GM23338 (cell line): ENCODE measurements around the gene SMG6. TPM values are rescaled to one million over a fixed set of nuclear protein-coding genes. Genes with fewer than 3 reads are reported as not detected.

Experiments
- ATAC-seq: fragments of 200-7000 bp; cut with Tn5 transposase; 3 replicates; pipeline ENCODE4 v1.9.1; 2020
- DNase-seq: peaks from one replicate; pipeline ENCODE4 v3.0.0-alpha.2; 2015; ENCODE audit warnings: low spot score
- H2AFZ ChIP-seq: fragments of 200-600 bp; sonication (generic); 2 replicates; pipeline ENCODE4 v1.8.0; 2016; ENCODE audit warnings: antibody characterized with exemption, mild to moderate bottlenecking, moderate library complexity
- H3F3A ChIP-seq: fragments of 200-600 bp; sonication (generic); replicated peaks from 2 replicates; pipeline ENCODE4 v1.8.0; 2017; ENCODE audit warnings: antibody characterized with exemption, mixed run types, low read depth
- H3K27ac ChIP-seq: fragments of 200-600 bp; sonication (generic); 2 replicates; pipeline ENCODE4 v1.6.1; 2016; ENCODE audit warnings: low read depth
- H3K27me3 ChIP-seq: fragments of 200-600 bp; sonication (generic); 2 replicates; pipeline ENCODE4 v1.8.0; 2016; ENCODE audit warnings: mild to moderate bottlenecking, mixed run types, moderate library complexity; ENCODE audit not compliant: insufficient read depth
- H3K36me3 ChIP-seq: fragments of 200-600 bp; sonication (generic); 2 replicates; pipeline ENCODE4 v1.8.0; 2016; ENCODE audit warnings: mild to moderate bottlenecking; ENCODE audit not compliant: insufficient read depth
- H3K4me1 ChIP-seq: fragments of 200-600 bp; sonication (generic); 2 replicates; pipeline ENCODE4 v1.8.0; 2016; ENCODE audit warnings: mild to moderate bottlenecking, moderate library complexity; ENCODE audit not compliant: insufficient read depth
- H3K4me2 ChIP-seq: fragments of 200-600 bp; sonication (generic); 2 replicates; pipeline ENCODE4 v1.7.1; 2017; ENCODE audit warnings: mixed run types
- H3K4me3 ChIP-seq: fragments of 200-600 bp; sonication (generic); 2 replicates; pipeline ENCODE4 v1.6.1; 2016; ENCODE audit warnings: mixed run types
- H3K79me2 ChIP-seq: fragments of 200-600 bp; sonication (generic); replicated peaks from 2 replicates; pipeline ENCODE4 v1.8.0; 2017; ENCODE audit warnings: mild to moderate bottlenecking; ENCODE audit not compliant: insufficient read depth
- H3K9me2 ChIP-seq: fragments of 200-600 bp; sonication (generic); 2 replicates; pipeline ENCODE4 v1.8.0; 2017; ENCODE audit not compliant: insufficient read depth
- H4K20me1 ChIP-seq: fragments of 200-600 bp; sonication (generic); replicated peaks from 2 replicates; pipeline ENCODE4 v1.8.0; 2017; ENCODE audit warnings: mild to moderate bottlenecking; ENCODE audit not compliant: insufficient read depth
- H3K27ac Mint-ChIP-seq: 2 replicates; pipeline ENCODE4 v1.8.0; 2020; ENCODE audit warnings: inconsistent platforms, mild to moderate bottlenecking, moderate library complexity, mixed read lengths
- H3K27me3 Mint-ChIP-seq: 3 replicates; pipeline ENCODE4 v1.8.0; 2022; ENCODE audit warnings: low read depth, mild to moderate bottlenecking, moderate library complexity, mixed read lengths, inconsistent platforms; ENCODE audit not compliant: insufficient read depth, poor library complexity
- H3K36me3 Mint-ChIP-seq: 3 replicates; pipeline ENCODE4 v1.8.0; 2021; ENCODE audit warnings: low read depth, mild to moderate bottlenecking, inconsistent platforms, moderate library complexity, mixed read lengths
- H3K4me1 Mint-ChIP-seq: 3 replicates; pipeline ENCODE4 v1.8.0; 2020; ENCODE audit warnings: mild to moderate bottlenecking, inconsistent platforms, mixed read lengths
- H3K4me3 Mint-ChIP-seq: 3 replicates; pipeline ENCODE4 v1.8.0; 2021; ENCODE audit warnings: moderate library complexity, mild to moderate bottlenecking, inconsistent platforms, mixed read lengths
- H3K9me3 Mint-ChIP-seq: 3 replicates; pipeline ENCODE4 v1.8.0; 2020; ENCODE audit warnings: moderate library complexity, mild to moderate bottlenecking, inconsistent platforms, mixed read lengths
- CREB1 ChIP-seq: fragments of 250-450 bp; sonication (Bioruptor Pico); IDR thresholded peaks from 2 replicates; pipeline ENCODE4 v1.5.0; 2020; ENCODE audit warnings: low read depth, mild to moderate bottlenecking, moderate library complexity
- EZH2 ChIP-seq: fragments of 200-600 bp; sonication (generic); IDR thresholded peaks from one replicate; pipeline ENCODE4 v1.8.0; 2017; ENCODE audit warnings: antibody characterized with exemption, mild to moderate bottlenecking, low read depth; ENCODE audit not compliant: unreplicated experiment
- EZH2phosphoT487 ChIP-seq: fragments of 200-600 bp; sonication (generic); IDR thresholded peaks from one replicate; pipeline ENCODE4 v1.8.1; 2018; ENCODE audit warnings: antibody characterized with exemption; ENCODE audit not compliant: unreplicated experiment
- JUNB ChIP-seq: IDR thresholded peaks from one replicate; pipeline ENCODE4 v1.6.1; 2016; ENCODE audit warnings: antibody characterized with exemption; ENCODE audit not compliant: unreplicated experiment
- NANOG ChIP-seq: IDR thresholded peaks from 2 replicates; pipeline ENCODE4 v1.6.1; 2016; ENCODE audit warnings: antibody characterized with exemption, borderline replicate concordance
- POLR2AphosphoS5 ChIP-seq: IDR thresholded peaks from 2 replicates; pipeline ENCODE4 v1.6.1; 2016; ENCODE audit warnings: antibody characterized with exemption, low read depth
- STAT1 ChIP-seq: IDR thresholded peaks from one replicate; pipeline ENCODE4 v1.6.1; 2016; ENCODE audit warnings: antibody characterized with exemption; ENCODE audit not compliant: unreplicated experiment
- ZNF114 ChIP-seq: fragments of 250-450 bp; sonication (Bioruptor Pico); IDR thresholded peaks from 2 replicates; pipeline ENCODE4 v1.5.0; 2020; ENCODE audit warnings: mild to moderate bottlenecking, moderate library complexity
- ZNF331 ChIP-seq: fragments of 250-450 bp; sonication (Bioruptor Pico); IDR thresholded peaks from 2 replicates; pipeline ENCODE4 v1.5.0; 2020; ENCODE audit warnings: low read depth, mild to moderate bottlenecking, moderate library complexity
- polyA plus RNA-seq: library from polyadenylated mRNA; unstranded; fragments of >200 nt; fragmentation: Nextera tagmentation; extraction: Ambion mirVana; gene quantifications from 2 replicates; pipeline ENCODE4 v1.2.1, GENCODE V29; 2016
- total RNA-seq: library from RNA; depleted of rRNA; stranded (reverse); fragments of >200 nt; shearing (Covaris generic); gene quantifications from 2 replicates; pipeline ENCODE4 v1.2.3, GENCODE V29; 2014
- TF ChIP-seq, protein P1 (sequence below): IDR thresholded peaks from 2 replicates; pipeline ENCODE4 v1.6.1; 2016; ENCODE audit warnings: antibody characterized with exemption
- TF ChIP-seq, protein P2 (sequence below), 2 experiments: fragments of 200-600 bp in 1 of 2; sonication (generic) in 1 of 2; conservative IDR thresholded peaks; 2 replicates each; pipeline versions ENCODE4 v1.5.1 to v1.6.1; 2016 to 2017; ENCODE audit warnings: antibody characterized with exemption in 2 of 2, low read depth in 2 of 2, mild to moderate bottlenecking in 2 of 2, moderate library complexity in 1 of 2
- TF ChIP-seq, protein P3 (sequence below): IDR thresholded peaks from one replicate; pipeline ENCODE4 v1.6.1; 2018; ENCODE audit warnings: antibody characterized with exemption; ENCODE audit not compliant: unreplicated experiment
- TF ChIP-seq, protein P4 (sequence below): fragments of 250-450 bp; sonication (Bioruptor Pico); IDR thresholded peaks from 2 replicates; pipeline ENCODE4 v1.5.0; 2020; ENCODE audit warnings: mild to moderate bottlenecking, moderate library complexity

The SMG6 gene
- total and polyA plus RNA-seq, 2 experiments from 2014 or later: 10.4 to 43.1 TPM

GRCh38 chr17:2275722-2276121 lies 27.9 kb downstream of the SMG6 start:
- Histone ChIP-seq H3K4me1 (no peaks in the 10 kb centered on the region), H3K79me2 (no peaks in the 10 kb centered on the region), H3K4me3 (no peak overlapping the region), H3F3A (peaks cover 9% of the 10 kb centered on the region; the same call in 1 of the 2 replicates), H2AFZ (no peak overlapping the region), H4K20me1 (peaks cover 2% of the 10 kb centered on the region; the same call in 1 of the 2 replicates), H3K27me3 (no peaks in the 10 kb centered on the region), H3K36me3 (no peaks in the 10 kb centered on the region; the same call in 1 of the 2 replicates), H3K4me2 (no peak overlapping the region), H3K27ac (0 out of 2 replicates have a peak overlapping the region, but pooled peaks have one; percentile 45), H3K9me2 (no peaks in the 10 kb centered on the region)
- peaks cover 3% of the 10 kb centered on the region for H3K27me3 Mint-ChIP-seq
- H3K4me1 Mint-ChIP-seq: no peaks in the 10 kb centered on the region
- H3K27ac Mint-ChIP-seq: no peak overlapping the region
- H3K9me3 Mint-ChIP-seq: no peaks in the 10 kb centered on the region
- no peak for ATAC-seq
- no peak overlapping the region for H3K4me3 Mint-ChIP-seq
- TF ChIP-seq, protein P1, sequence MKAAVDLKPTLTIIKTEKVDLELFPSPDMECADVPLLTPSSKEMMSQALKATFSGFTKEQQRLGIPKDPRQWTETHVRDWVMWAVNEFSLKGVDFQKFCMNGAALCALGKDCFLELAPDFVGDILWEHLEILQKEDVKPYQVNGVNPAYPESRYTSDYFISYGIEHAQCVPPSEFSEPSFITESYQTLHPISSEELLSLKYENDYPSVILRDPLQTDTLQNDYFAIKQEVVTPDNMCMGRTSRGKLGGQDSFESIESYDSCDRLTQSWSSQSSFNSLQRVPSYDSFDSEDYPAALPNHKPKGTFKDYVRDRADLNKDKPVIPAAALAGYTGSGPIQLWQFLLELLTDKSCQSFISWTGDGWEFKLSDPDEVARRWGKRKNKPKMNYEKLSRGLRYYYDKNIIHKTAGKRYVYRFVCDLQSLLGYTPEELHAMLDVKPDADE: no peak
- TF ChIP-seq, protein P2, sequence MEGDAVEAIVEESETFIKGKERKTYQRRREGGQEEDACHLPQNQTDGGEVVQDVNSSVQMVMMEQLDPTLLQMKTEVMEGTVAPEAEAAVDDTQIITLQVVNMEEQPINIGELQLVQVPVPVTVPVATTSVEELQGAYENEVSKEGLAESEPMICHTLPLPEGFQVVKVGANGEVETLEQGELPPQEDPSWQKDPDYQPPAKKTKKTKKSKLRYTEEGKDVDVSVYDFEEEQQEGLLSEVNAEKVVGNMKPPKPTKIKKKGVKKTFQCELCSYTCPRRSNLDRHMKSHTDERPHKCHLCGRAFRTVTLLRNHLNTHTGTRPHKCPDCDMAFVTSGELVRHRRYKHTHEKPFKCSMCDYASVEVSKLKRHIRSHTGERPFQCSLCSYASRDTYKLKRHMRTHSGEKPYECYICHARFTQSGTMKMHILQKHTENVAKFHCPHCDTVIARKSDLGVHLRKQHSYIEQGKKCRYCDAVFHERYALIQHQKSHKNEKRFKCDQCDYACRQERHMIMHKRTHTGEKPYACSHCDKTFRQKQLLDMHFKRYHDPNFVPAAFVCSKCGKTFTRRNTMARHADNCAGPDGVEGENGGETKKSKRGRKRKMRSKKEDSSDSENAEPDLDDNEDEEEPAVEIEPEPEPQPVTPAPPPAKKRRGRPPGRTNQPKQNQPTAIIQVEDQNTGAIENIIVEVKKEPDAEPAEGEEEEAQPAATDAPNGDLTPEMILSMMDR (conservative IDR thresholded peaks at IDR 0.05; ENCODE audit: low read depth in 2 of 2): no peak
- TF ChIP-seq NANOG (no peak), POLR2AphosphoS5 (no peak), ZNF114 (CRISPR knock-in tag) (no peak), EZH2phosphoT487 (no peak), ZNF331 (CRISPR knock-in tag) (no peak), CREB1 (CRISPR knock-in tag) (no peak), STAT1 (no peak), JUNB (no peak), EZH2 (no peak)
- TF ChIP-seq, protein P3, sequence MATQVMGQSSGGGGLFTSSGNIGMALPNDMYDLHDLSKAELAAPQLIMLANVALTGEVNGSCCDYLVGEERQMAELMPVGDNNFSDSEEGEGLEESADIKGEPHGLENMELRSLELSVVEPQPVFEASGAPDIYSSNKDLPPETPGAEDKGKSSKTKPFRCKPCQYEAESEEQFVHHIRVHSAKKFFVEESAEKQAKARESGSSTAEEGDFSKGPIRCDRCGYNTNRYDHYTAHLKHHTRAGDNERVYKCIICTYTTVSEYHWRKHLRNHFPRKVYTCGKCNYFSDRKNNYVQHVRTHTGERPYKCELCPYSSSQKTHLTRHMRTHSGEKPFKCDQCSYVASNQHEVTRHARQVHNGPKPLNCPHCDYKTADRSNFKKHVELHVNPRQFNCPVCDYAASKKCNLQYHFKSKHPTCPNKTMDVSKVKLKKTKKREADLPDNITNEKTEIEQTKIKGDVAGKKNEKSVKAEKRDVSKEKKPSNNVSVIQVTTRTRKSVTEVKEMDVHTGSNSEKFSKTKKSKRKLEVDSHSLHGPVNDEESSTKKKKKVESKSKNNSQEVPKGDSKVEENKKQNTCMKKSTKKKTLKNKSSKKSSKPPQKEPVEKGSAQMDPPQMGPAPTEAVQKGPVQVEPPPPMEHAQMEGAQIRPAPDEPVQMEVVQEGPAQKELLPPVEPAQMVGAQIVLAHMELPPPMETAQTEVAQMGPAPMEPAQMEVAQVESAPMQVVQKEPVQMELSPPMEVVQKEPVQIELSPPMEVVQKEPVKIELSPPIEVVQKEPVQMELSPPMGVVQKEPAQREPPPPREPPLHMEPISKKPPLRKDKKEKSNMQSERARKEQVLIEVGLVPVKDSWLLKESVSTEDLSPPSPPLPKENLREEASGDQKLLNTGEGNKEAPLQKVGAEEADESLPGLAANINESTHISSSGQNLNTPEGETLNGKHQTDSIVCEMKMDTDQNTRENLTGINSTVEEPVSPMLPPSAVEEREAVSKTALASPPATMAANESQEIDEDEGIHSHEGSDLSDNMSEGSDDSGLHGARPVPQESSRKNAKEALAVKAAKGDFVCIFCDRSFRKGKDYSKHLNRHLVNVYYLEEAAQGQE: no peak
- TF ChIP-seq, protein P4, sequence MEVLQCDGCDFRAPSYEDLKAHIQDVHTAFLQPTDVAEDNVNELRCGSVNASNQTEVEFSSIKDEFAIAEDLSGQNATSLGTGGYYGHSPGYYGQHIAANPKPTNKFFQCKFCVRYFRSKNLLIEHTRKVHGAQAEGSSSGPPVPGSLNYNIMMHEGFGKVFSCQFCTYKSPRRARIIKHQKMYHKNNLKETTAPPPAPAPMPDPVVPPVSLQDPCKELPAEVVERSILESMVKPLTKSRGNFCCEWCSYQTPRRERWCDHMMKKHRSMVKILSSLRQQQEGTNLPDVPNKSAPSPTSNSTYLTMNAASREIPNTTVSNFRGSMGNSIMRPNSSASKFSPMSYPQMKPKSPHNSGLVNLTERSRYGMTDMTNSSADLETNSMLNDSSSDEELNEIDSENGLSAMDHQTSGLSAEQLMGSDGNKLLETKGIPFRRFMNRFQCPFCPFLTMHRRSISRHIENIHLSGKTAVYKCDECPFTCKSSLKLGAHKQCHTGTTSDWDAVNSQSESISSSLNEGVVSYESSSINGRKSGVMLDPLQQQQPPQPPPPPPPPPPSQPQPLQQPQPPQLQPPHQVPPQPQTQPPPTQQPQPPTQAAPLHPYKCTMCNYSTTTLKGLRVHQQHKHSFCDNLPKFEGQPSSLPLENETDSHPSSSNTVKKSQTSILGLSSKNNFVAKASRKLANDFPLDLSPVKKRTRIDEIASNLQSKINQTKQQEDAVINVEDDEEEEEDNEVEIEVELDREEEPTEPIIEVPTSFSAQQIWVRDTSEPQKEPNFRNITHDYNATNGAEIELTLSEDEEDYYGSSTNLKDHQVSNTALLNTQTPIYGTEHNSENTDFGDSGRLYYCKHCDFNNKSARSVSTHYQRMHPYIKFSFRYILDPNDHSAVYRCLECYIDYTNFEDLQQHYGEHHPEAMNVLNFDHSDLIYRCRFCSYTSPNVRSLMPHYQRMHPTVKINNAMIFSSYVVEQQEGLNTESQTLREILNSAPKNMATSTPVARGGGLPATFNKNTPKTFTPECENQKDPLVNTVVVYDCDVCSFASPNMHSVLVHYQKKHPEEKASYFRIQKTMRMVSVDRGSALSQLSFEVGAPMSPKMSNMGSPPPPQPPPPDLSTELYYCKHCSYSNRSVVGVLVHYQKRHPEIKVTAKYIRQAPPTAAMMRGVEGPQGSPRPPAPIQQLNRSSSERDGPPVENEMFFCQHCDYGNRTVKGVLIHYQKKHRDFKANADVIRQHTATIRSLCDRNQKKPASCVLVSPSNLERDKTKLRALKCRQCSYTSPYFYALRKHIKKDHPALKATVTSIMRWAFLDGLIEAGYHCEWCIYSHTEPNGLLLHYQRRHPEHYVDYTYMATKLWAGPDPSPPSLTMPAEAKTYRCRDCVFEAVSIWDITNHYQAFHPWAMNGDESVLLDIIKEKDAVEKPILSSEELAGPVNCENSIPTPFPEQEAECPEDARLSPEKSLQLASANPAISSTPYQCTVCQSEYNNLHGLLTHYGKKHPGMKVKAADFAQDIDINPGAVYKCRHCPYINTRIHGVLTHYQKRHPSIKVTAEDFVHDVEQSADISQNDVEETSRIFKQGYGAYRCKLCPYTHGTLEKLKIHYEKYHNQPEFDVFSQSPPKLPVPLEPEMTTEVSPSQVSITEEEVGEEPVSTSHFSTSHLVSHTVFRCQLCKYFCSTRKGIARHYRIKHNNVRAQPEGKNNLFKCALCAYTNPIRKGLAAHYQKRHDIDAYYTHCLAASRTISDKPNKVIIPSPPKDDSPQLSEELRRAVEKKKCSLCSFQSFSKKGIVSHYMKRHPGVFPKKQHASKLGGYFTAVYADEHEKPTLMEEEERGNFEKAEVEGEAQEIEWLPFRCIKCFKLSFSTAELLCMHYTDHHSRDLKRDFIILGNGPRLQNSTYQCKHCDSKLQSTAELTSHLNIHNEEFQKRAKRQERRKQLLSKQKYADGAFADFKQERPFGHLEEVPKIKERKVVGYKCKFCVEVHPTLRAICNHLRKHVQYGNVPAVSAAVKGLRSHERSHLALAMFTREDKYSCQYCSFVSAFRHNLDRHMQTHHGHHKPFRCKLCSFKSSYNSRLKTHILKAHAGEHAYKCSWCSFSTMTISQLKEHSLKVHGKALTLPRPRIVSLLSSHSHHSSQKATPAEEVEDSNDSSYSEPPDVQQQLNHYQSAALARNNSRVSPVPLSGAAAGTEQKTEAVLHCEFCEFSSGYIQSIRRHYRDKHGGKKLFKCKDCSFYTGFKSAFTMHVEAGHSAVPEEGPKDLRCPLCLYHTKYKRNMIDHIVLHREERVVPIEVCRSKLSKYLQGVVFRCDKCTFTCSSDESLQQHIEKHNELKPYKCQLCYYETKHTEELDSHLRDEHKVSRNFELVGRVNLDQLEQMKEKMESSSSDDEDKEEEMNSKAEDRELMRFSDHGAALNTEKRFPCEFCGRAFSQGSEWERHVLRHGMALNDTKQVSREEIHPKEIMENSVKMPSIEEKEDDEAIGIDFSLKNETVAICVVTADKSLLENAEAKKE (CRISPR knock-in tag): no peak
- no peak for DNase-seq
- peaks cover 16% of the 10 kb centered on the region for H3K36me3 Mint-ChIP-seq
